ENCODE data around the gene LGI2.
A peak's percentile ranks its signal among the peaks of the same experiment; 100 is the strongest.
"Not testable (repeated sequence)": the region's sequence is repeated elsewhere in the genome, so short reads cannot be mapped to it uniquely, and the experiment has no call there.

LGI2 gene, protein sequence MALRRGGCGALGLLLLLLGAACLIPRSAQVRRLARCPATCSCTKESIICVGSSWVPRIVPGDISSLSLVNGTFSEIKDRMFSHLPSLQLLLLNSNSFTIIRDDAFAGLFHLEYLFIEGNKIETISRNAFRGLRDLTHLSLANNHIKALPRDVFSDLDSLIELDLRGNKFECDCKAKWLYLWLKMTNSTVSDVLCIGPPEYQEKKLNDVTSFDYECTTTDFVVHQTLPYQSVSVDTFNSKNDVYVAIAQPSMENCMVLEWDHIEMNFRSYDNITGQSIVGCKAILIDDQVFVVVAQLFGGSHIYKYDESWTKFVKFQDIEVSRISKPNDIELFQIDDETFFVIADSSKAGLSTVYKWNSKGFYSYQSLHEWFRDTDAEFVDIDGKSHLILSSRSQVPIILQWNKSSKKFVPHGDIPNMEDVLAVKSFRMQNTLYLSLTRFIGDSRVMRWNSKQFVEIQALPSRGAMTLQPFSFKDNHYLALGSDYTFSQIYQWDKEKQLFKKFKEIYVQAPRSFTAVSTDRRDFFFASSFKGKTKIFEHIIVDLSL

DNA sequence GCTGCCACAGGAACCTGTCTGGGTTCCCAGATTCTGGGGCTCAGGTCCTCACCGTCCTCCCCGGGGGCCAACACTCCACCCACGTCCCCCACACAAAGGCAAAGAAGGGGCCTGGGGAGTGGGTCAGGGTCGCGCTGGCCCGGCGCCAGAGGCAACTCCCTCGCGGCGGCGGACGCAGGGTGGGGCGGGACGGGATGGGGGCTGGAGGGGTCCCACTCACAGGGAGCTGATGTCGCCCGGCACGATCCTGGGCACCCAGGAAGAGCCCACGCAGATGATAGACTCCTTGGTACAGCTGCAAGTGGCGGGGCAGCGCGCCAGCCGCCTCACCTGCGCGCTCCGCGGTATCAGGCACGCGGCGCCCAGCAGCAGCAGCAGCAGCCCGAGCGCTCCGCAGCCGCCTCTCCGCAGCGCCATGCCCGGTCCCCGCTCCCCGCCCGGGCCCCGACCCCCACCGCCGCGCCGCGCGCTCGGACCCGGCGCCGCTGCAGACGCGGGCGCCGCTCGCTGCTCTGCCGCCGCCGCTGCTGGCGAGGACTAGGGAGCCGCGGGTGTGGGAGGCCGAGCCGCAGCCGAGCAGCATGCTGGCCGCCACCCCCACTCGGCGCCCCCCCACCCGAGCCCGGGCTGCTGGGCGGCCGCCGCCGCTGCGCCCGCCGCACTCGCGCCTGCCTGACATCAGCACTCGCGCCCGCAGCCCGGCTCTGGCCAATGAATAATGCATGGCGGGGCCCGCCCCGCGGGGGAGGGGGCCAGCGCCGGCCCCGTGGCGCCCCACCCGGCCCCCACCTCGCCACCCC is at the start of gene LGI2:
Gene LGI2 (minus strand): TSS at position 670 of the 800 bp plus-strand sequence. CDS start 253 bp downstream, at position 417.
- DNase-seq (ENCODE audit: low spot score), result peak; percentile 65

DNA sequence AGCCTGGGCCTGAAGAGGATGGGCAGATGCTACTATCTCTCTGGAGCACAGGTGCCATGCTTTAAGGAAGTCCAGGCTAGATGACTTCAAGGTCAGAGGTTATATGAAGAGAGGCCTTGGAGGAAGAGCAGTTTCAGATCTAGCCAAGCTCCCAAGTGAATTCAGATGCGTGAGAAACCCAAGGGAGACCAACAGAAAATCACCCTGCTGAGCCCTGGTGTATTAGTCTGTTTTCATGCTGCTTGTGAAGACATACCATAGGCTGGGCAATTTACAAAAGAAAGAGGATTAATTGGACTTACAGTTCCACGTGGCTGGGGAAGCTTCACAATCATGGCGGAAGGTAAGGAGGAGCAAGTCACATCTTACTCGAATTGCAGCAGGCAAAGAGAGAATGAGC is 47.8 kb upstream of the LGI2 start:
- no peak for DNase-seq (ENCODE audit: low spot score)

DNA sequence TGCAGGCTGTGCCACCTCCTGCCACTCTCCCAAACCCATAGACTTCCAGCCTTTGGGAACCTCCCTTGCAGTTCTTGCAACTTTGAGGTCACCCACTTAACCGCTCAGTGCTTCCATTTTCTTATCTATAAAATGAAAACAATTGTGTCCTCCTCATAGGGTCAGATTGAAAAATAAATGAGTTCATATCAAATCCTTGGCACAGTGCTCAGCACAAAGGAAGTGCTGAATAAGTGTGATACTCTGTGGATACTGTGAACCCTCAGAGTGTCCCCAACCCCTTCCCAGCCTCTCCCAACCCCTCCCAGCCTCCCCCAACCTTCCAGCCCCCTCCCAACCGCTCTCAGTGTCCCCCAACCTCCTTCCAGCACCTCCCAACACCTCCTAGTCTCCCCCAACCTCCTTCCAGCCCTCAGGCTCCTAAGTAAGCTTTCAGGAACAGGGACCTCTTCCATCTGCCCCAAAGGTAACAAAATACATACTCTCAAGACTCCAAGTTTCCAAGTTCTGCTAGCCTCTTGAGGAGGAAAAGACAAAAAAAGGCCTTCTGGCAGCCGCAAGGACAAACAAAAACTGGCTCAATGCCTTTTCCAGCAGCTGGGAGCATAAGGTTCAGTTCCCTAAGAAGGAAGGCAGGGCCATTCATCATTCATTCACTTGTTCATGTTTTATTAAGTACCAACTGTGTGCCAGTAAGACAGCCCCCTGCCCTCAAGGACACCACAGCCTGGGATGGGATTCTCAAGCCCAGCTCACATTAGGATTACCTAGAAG is 46.1 kb upstream of the LGI2 start:
- no peak for DNase-seq (ENCODE audit: low spot score)

DNA sequence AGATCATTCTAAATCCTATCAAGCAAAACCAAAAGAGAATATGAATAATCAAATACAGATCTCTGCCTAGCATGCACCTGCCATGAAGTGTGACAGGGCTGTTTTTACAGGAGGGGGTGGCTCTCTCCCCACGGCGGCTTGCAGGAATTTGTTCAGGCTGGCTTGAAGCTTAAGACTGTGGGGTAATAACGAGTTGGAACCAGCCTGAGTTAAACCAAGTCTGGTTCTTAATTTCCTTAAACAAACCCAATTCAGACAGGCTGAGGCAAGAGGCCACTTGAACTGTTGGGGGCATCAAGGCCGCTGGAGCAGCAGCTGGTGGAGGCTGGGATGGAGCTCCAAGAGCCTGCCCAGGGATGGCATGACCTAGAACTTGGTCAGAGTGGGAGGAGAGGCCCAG is 45.1 kb upstream of the LGI2 start:
- no peak for DNase-seq (ENCODE audit: low spot score)

DNA sequence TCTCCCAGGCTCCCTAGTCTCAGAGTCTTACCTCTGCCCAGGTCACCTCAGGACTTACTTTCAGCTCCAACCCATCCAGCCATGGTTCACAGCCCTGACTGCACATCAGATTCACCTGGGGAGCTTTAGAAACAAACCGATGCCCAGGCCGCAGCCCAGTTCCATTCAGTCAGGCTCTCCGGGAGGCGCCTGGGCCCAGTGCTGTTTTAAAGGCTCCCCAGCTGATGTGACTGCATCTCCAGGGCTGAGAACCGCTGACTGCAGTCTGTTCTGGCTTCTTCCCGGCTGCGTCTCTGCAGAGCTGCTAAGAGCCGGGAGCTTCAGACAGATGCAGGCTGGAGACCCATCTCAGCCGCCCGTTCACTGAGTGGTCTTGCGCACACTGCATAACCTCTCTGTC is 44.4 kb upstream of the LGI2 start:
- DNase-seq (ENCODE audit: low spot score), result no peak

DNA sequence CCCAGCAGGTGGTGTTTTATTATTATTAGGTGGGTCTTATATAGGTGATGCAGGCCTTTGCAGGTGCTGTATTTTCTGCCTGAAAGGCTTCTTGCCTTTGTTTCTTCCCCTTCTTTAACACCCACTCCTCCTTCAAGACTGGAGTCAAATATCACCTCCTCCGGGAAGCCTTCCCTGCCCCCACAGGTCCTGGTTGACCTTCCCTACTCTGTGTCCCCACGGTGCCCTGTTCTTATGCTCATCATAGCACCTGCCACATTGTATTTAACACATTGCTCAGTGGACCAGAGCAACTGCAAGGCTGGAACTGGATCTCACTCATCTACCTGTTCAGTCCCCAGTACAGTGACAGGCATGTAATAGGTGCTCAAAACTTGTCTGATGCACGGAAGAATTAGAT is 39.8 kb upstream of the LGI2 start:
- DNase-seq (ENCODE audit: low spot score), result no peak

DNA sequence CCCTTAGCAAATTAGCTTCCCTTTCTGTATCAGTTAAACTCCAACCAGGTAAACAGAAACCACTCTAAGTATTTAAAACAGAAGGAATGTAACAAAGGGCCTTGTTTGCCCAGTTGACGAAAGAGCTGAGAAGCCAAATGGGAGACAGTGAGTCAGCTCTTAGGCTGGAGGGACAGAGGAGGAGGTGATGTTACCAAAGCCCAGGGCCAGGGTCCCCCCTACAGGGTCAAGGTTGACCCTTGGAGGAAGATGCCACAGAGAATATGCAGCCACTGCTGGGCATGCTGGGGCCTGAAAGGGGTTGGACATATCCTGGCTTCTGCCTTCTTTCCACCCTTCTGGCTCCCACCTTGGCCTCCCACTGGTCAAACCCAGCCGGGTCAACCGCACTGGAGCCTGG is 38.3 kb upstream of the LGI2 start:
- DNase-seq (ENCODE audit: low spot score), result no peak

DNA sequence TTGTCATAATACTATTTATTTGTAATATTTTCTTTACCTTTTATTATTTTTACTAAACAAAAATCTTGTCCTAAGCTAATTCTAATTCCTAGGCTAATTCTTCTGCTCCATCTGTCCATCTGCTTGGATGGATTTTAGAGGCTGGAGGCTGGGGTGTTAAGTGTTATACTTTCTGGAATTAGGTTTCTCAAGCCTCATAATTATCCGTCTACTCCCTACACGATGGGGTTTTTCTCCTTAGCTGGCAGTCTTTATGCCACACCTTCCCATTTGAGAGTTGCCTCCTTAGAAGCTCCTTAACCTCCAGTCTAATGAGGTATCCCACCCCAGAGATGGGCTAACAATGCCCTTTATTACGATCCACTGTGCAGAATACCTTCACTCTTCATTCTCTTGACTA is 37.6 kb upstream of the LGI2 start:
- DNase-seq (ENCODE audit: low spot score), result no peak

DNA sequence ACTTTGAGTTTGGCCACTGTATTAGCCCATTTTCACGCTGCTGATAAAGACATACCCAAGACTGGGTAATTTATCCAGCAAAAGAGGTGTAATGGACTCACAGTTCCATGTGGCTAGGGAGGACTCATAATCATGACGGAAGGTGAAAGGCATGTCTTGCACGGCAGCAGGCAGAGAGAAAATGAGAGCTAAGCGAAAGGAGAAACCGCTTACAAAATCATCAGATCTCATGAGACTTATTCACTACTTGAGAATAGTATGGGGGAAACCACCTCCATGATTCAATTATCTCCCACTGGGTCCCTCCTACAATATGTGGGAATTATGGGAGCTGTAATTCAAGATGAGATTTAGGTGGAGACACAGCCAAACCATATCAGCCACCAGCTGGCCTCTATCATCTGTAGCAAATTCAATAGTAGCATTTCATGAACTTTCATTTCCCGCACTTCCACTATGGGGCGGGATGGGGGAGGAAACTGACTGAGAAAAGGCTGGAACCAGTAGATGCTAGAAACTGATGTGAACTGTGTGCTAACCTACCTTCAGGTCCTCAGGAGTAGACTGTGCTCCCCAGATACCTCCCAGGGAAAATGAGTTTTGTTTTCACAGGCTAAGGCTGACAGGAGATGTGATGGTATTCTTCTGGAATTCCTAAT is 35.3 kb upstream of the LGI2 start:
- no peak for DNase-seq (ENCODE audit: low spot score)

DNA sequence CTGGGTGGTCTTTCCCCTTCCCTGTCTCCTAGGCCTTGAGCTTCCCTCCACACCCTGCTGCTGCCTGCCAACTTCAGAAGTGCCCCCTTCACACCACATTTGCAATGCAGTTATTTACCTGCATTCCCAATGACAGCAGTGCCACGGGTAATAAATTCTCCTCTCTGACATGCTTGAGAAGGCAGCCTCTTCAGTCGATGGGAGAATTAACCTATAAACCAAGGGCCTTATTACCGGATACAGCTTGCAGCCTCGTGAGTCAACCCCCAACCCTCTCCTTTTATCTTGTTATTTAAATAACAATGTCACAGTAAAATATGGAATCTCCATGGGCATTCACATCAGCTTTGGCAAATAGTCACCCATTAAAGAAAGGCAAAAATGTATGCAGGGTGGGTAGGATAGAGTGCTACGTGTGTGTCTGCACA is 34.7 kb upstream of the LGI2 start:
- no peak for DNase-seq (ENCODE audit: low spot score)

DNA sequence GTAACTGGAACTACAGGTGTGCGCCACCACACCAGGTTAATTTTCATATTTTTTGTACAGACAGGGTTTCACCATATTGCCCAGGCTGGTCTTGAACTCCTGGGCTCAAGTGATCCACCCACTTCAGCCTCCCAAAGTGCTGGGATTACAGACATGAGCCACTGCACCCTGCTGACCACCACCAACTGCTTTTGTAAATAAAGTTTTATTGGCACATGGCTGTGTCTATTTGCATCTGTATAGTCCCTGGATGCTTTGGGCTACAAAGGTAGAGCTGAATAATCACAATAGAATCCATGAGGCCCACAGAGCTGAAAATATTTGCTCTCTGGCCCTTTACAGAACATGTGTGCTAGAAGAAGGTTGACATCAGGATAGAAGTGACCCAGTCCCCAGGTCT is 33.7 kb upstream of the LGI2 start:
- DNase-seq (ENCODE audit: low spot score), result not testable (repeated sequence)

DNA sequence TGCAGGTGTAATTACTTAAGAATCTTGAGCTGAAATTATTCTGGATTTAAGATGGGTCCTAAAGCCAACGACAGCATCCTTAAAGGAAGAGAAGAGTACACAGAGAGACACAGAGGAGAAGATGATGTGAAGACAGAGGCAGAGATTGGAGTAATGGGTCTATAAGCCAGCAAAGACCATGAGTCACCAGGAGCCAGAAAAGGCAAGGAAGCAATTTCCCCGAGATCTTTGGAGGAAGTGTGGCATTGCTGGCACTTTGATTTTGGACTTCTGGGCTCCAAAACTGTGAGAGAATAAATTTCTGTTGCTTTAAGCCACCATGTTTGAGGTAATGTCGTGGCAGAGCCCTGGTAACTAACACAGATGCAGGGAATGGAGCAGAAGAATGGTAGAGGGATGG is 32.4 kb upstream of the LGI2 start:
- DNase-seq (ENCODE audit: low spot score), result no peak

DNA sequence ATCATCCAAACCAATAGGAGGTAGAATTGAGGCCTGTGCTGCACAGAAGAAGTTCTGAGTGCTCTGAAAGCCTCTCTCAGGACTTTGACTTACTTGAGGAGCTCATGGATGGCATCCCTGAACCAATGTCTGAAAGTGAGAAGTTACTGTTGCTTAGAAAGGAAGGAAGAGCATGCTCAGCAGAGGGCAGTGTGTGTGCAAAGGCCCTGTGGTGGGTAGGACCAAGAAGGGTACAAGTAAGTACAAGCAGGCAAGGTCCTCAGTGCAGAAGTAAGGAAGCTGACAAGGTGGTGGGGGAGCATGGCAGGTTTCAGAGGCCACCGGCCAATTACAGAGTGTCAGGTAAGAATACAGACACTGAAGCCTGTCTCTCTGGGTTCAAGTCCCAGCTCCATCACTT is 31.4 kb upstream of the LGI2 start:
- no peak for DNase-seq (ENCODE audit: low spot score)

DNA sequence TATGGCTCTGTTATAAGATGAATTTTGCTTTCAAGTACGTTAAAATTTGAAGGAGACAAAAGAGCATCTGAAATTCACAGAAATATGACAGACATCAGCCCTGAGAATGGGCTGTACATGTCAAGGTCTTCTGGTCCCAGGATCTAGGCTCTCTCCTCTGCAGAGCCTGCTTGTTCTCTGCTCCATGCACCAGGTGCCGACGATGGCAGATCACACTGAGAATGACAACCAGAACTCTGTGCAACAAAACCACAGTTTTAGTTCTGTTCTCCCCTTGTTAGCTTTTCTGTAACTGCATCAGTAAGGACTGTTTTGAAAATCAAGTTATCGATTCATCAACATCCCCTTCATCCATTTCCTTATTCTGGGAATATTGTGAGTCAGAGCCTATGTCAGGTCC is 30.9 kb upstream of the LGI2 start:
- no peak for DNase-seq (ENCODE audit: low spot score)

DNA sequence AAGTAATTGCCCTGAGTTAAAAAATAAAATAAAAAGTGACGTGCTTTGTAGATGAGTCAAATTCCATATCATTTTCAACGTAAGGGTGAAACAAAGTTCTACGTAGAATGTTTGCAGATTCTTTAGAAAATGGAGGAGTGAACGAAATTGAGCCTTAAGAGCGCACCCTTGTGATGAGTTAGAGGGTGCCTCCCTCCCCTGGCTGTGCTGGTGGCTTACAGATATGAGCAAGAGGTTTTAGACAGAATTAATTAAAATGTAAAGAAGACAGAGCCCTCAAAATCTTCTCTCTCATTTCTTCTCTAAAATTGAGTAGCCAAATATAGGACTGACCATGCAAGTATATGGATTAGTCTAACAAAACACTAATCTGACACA is 30.2 kb upstream of the LGI2 start:
- DNase-seq (ENCODE audit: low spot score), result no peak

DNA sequence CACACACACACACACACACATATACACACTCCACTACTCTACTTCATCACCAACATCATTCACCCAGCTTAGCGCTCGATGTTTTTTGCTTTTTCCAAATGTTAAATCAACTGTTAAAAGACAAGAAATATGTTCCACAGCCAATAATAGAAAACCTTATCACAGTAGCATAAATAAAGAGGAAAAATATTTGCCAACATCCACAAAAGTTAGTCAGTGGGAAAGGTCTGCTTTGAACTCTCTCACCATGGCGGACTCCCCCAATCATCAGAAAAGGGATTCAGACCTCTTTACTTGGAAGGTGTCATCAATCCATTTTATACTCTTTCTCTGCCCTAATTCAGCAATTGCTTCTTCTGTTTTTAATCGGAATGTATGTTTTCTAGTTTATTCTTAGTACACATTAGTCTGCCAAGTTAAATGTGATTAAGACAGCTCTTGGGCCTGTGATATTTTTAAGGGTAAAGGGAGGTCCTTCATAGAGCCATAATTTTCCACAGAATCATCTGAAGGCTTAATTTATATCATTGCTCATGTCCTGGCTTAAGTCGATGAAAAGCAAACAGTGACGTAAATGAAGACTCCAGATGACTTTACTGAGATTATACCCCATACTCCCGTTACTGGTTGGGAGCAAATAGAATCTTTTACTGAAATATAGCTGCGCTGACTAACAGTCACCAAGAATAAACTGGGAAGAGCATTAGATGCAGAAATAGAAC is 29.7 kb upstream of the LGI2 start:
- DNase-seq (ENCODE audit: low spot score), result no peak

DNA sequence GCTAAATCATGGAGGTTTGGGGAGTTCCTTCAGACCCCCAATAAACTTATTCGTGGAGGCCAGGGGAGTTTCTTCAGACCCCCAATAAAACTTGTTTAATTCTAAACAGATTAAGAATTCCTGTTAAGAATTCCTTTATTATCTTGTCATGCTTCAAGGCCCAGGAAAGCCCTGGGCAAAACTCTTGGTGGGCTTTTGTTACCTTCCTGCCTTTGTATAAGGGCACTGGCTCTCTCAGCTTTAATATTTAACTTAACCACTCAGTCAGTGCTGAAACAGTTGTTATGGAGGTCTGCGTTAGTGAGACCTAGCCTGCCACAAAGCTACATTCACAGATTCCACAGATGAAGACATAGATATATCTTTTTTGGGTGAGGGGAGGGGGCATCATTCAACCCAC is 29.0 kb upstream of the LGI2 start:
- DNase-seq (ENCODE audit: low spot score), result no peak

DNA sequence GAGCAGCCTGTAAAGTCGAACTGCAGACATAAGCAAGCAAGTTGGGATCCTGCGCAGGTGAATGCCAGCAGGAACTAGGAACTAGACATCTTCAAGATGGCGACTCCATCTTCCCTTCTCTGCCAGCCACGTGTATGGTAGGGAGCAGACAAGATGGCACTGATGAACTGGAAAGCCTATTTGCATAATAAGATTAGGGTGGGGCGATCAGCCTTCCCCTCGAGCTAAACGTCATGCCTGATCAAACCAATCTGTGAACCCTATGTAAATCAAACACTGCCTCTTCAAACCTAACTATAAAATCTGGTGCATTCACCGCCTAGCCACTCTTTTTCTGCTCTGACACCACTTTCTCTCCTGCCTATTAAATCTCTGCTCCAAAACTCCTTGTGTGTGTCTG is 28.1 kb upstream of the LGI2 start:
- DNase-seq (ENCODE audit: low spot score), result no peak

DNA sequence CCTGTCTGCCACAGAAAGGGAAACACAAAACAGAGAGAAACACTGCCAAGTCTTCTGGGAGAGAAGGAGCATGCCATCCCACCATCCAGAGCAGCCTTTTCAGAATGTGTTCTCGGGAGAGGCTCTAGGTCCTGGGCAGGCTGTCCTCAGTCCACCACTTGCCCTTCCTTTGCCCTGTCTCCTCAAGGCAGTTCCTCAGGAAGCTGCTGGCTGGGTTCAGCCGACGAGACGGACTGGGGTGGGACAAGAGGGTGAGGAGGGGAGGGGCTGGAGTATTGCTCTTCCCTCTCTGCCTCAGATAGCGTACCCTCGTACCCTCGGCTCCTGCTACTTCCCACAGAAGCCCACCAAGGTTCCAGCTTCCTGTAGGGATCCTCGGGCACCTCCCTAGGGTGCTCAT is 26.6 kb upstream of the LGI2 start:
- no peak for DNase-seq (ENCODE audit: low spot score)

DNA sequence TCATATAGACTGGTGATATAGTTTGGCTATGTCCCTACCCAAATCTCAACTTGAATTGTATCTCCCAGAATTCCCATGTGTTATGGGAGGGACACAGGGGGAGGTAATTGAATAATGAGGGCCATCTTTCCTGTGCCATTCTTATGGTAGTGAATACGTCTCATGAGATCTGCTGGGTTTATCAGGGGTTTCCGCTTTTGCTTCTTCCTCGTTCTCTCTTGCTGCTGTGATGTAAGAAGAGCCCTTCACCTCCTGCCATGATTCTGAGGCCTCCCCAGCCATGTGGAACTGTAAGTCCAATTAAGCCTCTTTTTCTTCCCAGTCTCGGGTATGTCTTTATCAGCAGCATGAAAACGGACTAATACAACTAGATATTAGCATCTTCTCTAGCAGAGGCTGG is 21.3 kb upstream of the LGI2 start:
- not testable (repeated sequence) for DNase-seq (ENCODE audit: low spot score)

DNA sequence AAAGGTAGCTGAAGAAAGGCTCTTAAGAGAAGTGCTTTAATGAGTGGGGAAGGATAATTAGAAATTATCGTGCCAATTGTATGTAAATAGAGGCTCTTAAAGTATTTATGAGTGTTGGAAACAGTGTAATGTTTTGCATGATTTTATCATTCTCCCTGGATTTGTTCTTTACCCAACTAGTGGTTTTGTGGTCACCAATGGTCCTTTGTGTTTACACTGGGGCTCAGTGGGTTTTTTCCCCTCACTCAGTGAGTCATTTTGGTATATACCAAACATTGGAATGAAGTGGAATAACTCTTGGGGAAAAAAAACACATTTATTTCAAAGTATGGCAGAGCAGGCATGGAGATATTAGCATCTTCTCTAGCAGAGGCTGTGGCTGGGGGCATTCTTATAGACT is 20.8 kb upstream of the LGI2 start:
- no peak for DNase-seq (ENCODE audit: low spot score)

Measured in AG08396 (cell line).